Fibroblast of villous mesenchyme (primary cell): Measurements from ENCODE around the gene PXDN. TPM values are rescaled to one million over a fixed set of nuclear protein-coding genes. Genes with fewer than 3 reads are reported as not detected.
"Not testable (repeated sequence)": the region's sequence is repeated elsewhere in the genome, so short reads cannot be mapped to it uniquely, and the experiment has no call there.

Source experiments
- DNase-seq: peaks from one replicate; pipeline ENCODE4 v3.0.0-alpha.2; 2010; ENCODE audit warnings: low read depth
- H3K4me3 ChIP-seq: 2 replicates; pipeline ENCODE4 v1.5.1; 2011; ENCODE audit warnings: low read depth, mild to moderate bottlenecking, low read length
- total RNA-seq: library from RNA; depleted of rRNA; stranded (reverse); fragments of >200 nt; gene quantifications from 2 replicates; pipeline ENCODE4 v1.2.3, GENCODE V29; 2012
- TF ChIP-seq, protein P1 (sequence below): IDR thresholded peaks from 2 replicates; pipeline ENCODE4 v1.5.1; 2012; ENCODE audit warnings: low read depth, mild to moderate bottlenecking, low read length; ENCODE audit not compliant: insufficient read depth

The PXDN gene
- total RNA-seq, 1 donor = 296 TPM

DNA sequence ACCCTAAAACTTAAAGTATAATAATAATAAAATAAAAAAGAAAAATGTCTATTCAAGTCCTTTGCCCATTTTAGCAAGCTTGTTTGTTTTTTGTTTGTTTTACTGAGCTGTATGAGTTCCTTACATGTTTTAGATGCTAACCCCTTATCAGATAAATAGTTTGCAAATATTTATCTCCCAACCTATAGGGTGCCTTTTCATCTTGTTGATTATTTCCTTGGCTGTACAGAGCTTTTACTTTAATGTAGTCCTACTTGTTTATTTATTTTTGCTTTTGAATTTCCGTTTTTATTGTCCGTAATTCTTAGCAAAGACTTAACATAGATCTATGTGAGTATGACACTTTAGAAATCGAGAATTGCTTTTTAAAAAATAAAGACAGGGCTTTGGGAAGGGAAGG, 17.8 kb downstream of the PXDN start:
- no peak overlapping the region for H3K4me3 ChIP-seq
- TF ChIP-seq, protein P1, sequence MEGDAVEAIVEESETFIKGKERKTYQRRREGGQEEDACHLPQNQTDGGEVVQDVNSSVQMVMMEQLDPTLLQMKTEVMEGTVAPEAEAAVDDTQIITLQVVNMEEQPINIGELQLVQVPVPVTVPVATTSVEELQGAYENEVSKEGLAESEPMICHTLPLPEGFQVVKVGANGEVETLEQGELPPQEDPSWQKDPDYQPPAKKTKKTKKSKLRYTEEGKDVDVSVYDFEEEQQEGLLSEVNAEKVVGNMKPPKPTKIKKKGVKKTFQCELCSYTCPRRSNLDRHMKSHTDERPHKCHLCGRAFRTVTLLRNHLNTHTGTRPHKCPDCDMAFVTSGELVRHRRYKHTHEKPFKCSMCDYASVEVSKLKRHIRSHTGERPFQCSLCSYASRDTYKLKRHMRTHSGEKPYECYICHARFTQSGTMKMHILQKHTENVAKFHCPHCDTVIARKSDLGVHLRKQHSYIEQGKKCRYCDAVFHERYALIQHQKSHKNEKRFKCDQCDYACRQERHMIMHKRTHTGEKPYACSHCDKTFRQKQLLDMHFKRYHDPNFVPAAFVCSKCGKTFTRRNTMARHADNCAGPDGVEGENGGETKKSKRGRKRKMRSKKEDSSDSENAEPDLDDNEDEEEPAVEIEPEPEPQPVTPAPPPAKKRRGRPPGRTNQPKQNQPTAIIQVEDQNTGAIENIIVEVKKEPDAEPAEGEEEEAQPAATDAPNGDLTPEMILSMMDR = no peak
- no peak for DNase-seq

DNA sequence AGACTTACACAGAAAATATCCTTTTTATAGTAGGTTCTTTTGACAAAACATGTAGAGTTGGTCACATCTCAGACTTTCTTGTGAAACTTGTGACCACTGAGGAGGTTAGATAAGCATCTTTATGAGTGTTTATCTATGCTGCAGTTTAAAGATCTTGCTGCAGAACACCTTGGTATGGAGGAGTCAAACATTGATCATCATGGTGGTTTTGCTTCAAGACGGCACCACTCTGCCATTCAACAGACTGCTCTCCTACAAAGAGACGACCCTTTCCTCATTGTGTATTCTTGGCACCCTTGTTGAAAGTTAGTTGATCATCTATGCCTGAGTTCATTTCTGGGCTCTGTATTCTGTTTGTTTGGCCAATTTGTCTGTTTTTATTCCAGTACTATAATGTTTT, 20.0 kb downstream of the PXDN start:
- H3K4me3 ChIP-seq, DNase-seq: not testable (repeated sequence)

DNA sequence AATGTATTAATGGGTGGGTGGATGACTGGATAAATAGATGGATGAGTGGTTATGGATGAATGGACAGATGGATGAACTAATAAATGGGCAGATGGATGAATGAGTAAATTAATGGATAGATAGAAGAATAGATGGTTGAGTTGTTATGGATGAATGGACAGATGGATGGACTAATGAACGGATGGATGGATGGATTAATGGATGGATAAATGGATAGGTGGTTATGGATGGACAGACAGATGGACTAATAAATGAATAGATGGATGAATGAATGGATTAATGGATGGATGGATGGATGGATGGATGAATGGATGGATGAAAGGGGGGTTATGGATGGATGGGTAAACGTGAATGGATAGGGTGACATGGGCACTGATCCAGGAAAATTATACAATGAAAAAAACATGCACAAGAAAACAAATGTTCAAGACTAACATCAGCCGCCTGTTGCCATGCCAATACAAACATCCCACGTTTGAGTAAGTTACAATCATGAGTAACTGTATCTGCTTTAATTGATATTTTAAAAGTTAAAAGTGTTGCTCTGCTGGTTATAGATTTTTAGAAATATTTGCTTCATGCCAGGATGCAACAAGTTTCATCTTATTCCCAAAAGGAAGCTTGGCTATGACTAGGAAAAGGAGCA, 20.8 kb downstream of the PXDN start:
- no peak for DNase-seq
- TF ChIP-seq, protein P1 = no peak
- no peak overlapping the region for H3K4me3 ChIP-seq

DNA sequence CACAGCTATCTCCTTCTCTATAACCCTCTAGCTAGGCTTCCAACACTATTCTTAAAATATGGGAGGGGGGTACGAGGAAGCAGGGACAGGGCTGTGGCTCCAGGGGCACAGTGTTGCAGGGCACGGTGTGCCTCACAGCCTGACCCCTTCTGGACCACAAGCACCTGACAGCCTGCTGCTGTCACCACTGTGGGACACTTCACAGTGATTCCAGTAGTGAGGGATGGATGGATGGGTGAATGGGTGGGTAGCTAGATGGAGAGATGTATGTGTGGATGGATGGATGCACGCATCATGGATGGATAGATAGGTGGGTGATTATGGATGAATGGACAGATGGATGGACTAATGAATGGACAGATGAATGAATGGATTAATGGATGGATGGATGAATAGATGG, 21.6 kb downstream of the PXDN start:
- no peak for DNase-seq
- TF ChIP-seq, protein P1 = no peak
- no peak overlapping the region for H3K4me3 ChIP-seq

DNA sequence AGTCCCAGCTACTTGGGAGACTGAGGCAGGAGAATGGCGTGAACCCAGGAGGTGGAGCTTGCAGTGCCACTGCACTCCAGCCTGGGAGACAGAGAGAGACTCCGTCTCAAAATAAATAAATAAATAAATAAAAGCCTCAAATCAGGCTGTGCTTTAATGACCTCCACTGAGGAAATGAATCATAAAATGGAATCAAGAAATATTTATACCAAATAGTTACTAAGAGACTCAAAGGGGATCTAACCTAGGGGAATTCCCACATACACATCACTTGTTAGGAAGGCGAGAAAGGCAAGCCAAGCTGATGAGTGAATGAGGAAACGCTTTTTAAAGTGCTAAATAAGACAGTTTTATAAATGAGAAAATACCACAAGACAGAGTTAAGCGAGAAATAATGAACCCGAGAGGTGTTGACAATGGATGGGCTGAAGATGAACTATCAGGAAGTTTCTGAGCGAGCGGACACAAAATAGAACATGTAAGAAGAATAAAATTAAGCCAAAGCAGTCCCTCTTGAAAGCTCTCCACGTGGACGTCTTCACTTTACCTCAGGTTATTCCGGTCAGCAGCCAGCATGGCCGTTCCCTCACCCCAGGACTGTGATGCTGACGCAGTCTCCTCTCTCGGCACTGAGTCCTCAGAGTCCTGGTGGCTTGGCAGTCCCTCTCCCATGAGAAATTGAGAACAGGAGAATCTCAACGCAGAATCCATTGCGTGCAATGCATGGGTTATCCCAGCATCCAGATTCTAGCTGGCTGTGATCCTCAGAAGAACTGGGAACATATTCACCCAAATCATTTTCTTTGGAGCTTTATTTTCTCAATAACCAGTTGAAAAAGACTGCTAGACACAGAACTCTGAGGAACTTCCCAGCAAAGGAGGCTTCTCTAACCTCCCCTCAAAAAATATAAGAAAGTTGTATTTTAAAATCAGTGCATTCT, 22.3 kb downstream of the PXDN start:
- peak; percentile 80 for DNase-seq
- H3K4me3 ChIP-seq = no peak overlapping the region
- TF ChIP-seq, protein P1 = no peak

DNA sequence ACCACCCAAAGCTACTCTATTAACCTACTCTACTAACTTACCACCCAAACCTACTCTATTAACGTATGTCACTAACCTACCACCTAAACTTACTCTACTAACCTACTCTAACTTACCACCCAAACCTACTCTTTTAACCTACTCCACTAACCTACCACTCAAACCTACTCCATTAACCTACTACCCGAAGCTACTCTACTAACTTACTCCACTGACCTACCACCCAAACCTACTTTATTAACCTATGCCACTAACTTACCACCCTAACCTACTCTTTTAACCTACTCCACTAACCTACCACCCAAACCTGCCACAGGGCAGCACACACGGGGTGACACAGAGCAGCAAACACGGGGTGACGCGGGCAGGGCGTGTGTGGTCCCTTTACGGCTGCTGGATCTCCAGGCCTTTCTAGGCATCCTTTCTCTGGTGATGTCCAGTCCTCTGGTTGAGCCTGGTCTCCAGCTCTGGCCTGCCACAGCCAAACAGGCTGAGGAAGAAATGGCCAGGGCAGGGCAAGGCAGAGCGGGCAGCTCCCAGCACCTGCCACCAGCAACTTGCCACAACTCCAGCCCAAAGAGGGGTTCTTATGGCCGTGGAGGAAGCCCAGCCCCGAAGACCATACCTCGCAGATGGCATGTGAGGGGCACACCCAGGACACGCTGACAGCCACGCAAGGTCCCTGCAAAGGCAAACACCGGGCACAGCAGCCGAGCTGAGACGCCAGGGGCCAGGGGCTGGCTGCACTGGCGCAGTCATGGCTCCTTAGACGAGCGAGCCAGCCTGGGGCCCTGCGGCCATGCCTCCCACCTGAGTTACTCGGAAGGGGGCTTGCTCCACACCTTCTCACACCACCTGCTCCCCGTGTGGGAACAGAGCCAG, 25.7 kb downstream of the PXDN start:
- TF ChIP-seq, protein P1 = no peak
- no peak overlapping the region for H3K4me3 ChIP-seq
- DNase-seq = no peak
